Embryonic facial prominence (tissue), 1 donor: ENCODE data around the gene IMPACT.
A peak's percentile ranks its signal among the peaks of the same experiment; 100 is the strongest.

ENCODE experiments used
- DNase-seq: peaks from one replicate; pipeline ENCODE4 v3.0.0-alpha.2; 2016; ENCODE audit errors: extremely low spot score

Gene IMPACT

GRCh38 chr18:24426398-24427294 is at the start of gene IMPACT:
Gene IMPACT (plus strand): TSS chr18:24426670. CDS start chr18:24426757, 87 bp downstream.
- peak; percentile 78 for DNase-seq

GRCh38 chr18:24378598-24378997 is 47.9 kb upstream of the IMPACT start:
- DNase-seq = no peak

GRCh38 chr18:24380163-24380747 is 46.2 kb upstream of the IMPACT start:
- DNase-seq = no peak

- DNase-seq = no peak
These were observed 45.3 kb upstream of the IMPACT start for GRCh38 chr18:24381126-24381525.

- DNase-seq = no peak
These were observed 39.8 kb upstream of the IMPACT start for GRCh38 chr18:24386681-24387080.

GRCh38 chr18:24388957-24389356 is 37.5 kb upstream of the IMPACT start:
- DNase-seq = no peak

- no peak for DNase-seq
These were observed 31.2 kb upstream of the IMPACT start for GRCh38 chr18:24395049-24395795.

GRCh38 chr18:24396082-24396633 is 30.3 kb upstream of the IMPACT start:
- DNase-seq = no peak

GRCh38 chr18:24397131-24397693 is 29.3 kb upstream of the IMPACT start:
- DNase-seq = peak; percentile 41

- peak; percentile 76 for DNase-seq
These were observed 28.6 kb upstream of the IMPACT start, which contains the start of gene OSBPL1A for GRCh38 chr18:24397694-24398368. Gene OSBPL1A (minus strand): TSS chr18:24397824. CDS start chr18:24377533, 20,291 bp downstream.

GRCh38 chr18:24398540-24398939 is 27.9 kb upstream of the IMPACT start:
- DNase-seq = no peak

GRCh38 chr18:24400587-24400986 is 25.9 kb upstream of the IMPACT start:
- DNase-seq = no peak

- DNase-seq = no peak
These were observed 24.2 kb upstream of the IMPACT start for GRCh38 chr18:24402209-24402785.

- no peak for DNase-seq
These were observed 23.4 kb upstream of the IMPACT start for GRCh38 chr18:24403076-24403475.

GRCh38 chr18:24404591-24404990 is 21.9 kb upstream of the IMPACT start:
- no peak for DNase-seq

GRCh38 chr18:24408496-24408895 is 18.0 kb upstream of the IMPACT start:
- no peak for DNase-seq

- DNase-seq = no peak
These were observed 13.3 kb upstream of the IMPACT start for GRCh38 chr18:24413148-24413547.

- DNase-seq = no peak
These were observed 12.0 kb upstream of the IMPACT start for GRCh38 chr18:24414349-24415003.

- no peak for DNase-seq
These were observed 9.0 kb upstream of the IMPACT start for GRCh38 chr18:24417480-24417879.

GRCh38 chr18:24420551-24420950 is 5.9 kb upstream of the IMPACT start:
- no peak for DNase-seq
